Measurements from ENCODE around the gene PTPN6. TPM values are rescaled to one million over a fixed set of nuclear protein-coding genes. Genes with fewer than 3 reads are reported as not detected.
A peak's percentile ranks its signal among the peaks of the same experiment; 100 is the strongest.

PTPN6 gene
- total and polyA plus RNA-seq, 4 donors, result 38.2 to 222 (median 170) TPM

DNA sequence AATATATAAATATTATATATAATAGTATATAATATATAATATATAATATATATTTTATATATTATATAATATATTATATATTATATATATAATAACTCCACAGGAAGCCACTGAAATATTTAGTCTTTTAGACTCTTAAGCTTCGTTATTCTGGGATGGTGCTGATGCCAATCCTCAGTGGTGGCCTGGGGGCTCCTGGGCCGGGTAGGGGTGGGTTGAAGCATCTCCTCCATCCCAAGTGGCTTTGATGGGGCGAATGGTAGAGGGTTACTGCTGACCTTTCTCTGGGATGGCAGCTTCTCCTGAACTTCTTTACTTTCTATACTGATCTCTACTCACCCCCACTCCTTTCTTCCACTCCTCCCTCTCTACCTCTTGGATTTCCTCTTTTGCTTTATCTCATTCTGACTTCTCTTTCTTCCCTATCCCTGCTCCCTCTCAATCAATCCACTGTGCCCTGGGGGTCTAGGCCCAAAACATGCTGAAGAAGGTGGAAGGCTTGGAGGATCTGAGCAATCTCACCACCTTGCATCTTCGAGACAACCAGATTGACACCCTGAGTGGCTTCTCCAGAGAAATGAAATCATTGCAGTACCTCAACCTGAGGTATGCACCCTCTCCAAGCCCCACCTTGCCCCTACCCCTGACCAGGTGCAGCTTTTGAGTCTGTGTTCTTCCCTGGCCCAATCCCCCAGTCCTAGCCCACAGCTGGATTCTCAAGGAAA lies 41.6 kb upstream of the PTPN6 start:
- Histone ChIP-seq H3K4me3 (no peak overlapping the region), H3K27me3 (ENCODE audit: control insufficient read depth in 3 of 3, insufficient read depth in 3 of 3, low read length in 2 of 3) (peaks cover 0 to 24% (median 9%) of the 10 kb centered on the region in 3 donors), H3K27ac (ENCODE audit: low read depth in 1 of 2, low read length in 1 of 2) (no peak overlapping the region), H3K36me3 (ENCODE audit: control insufficient read depth in 4 of 4, insufficient read depth in 4 of 4, low read length in 4 of 4) (peaks cover 0 to 5% (median 1%) of the 10 kb centered on the region in 4 donors), H3K9ac (ENCODE audit: insufficient read depth in 1 of 2, low read length in 2 of 2) (no peak overlapping the region), H3K9me3 (ENCODE audit: control insufficient read depth in 4 of 4, insufficient read depth in 3 of 4, low read length in 3 of 4) (no peaks in the 10 kb centered on the region), H3K4me1 (ENCODE audit: control insufficient read depth in 5 of 5, insufficient read depth in 5 of 5, low read length in 5 of 5) (peaks cover 0 to 12% (median 6%) of the 10 kb centered on the region in 5 donors)
- WGBS, 2 donors, result 94% methylated on average over 4 of the region's 4 CpGs
- TF ChIP-seq, protein P1, sequence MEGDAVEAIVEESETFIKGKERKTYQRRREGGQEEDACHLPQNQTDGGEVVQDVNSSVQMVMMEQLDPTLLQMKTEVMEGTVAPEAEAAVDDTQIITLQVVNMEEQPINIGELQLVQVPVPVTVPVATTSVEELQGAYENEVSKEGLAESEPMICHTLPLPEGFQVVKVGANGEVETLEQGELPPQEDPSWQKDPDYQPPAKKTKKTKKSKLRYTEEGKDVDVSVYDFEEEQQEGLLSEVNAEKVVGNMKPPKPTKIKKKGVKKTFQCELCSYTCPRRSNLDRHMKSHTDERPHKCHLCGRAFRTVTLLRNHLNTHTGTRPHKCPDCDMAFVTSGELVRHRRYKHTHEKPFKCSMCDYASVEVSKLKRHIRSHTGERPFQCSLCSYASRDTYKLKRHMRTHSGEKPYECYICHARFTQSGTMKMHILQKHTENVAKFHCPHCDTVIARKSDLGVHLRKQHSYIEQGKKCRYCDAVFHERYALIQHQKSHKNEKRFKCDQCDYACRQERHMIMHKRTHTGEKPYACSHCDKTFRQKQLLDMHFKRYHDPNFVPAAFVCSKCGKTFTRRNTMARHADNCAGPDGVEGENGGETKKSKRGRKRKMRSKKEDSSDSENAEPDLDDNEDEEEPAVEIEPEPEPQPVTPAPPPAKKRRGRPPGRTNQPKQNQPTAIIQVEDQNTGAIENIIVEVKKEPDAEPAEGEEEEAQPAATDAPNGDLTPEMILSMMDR (IDR thresholded peaks at IDR 0.05; ENCODE audit: control extremely low read depth, extremely low read depth), result no peak
- DNase-seq (no peak), ATAC-seq (ENCODE audit: insufficient read depth, low FRiP score) (no peak)

DNA sequence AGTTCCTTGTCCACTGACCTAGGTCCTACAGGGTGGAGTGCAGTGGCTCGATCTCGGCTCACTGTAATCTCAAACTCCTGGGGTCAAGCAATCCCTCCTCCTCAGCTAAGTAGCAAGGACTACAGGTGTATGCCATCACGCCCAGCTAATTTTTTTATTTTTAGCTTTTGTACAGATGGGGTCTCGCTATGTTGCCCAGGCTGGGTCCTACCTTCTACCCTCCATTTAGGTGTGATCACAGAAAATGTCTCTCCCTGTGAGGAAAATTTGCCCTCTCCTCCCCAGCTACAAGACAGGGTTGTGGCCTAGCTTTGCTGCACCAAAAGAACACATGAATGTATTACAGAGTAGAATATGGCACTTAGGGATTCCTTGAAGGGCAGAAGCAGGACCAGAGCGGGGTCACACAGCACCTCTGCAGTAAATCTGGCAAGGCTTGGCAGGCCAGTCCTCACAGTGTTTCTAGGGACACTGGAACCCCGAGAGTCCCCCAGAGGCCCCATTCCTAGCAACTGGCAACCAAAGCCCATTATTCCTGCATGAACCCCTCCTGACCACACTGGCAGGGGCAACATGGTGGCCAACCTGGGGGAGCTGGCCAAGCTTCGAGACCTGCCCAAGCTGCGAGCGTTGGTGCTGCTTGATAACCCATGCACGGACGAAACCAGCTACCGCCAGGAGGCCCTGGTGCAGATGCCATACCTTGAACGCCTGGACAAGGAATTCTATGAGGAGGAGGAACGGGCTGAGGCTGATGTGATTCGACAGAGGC lies 38.8 kb upstream of the PTPN6 start:
- 92 to 93% methylated on average over 15 of the region's 15 CpGs for WGBS, 2 donors
- no peak for DNase-seq
- Histone ChIP-seq H3K4me3 (no peak overlapping the region), H3K27me3 (ENCODE audit: control insufficient read depth in 3 of 3, insufficient read depth in 3 of 3, low read length in 2 of 3) (peaks cover 0 to 24% (median 13%) of the 10 kb centered on the region in 3 donors), H3K9me3 (ENCODE audit: control insufficient read depth in 4 of 4, insufficient read depth in 3 of 4, low read length in 3 of 4) (no peaks in the 10 kb centered on the region), H3K36me3 (ENCODE audit: control insufficient read depth in 4 of 4, insufficient read depth in 4 of 4, low read length in 4 of 4) (peaks cover 0 to 5% (median 0%) of the 10 kb centered on the region in 4 donors), H3K4me1 (ENCODE audit: control insufficient read depth in 5 of 5, insufficient read depth in 5 of 5, low read length in 5 of 5) (peaks cover 0 to 14% (median 11%) of the 10 kb centered on the region in 5 donors), H3K9ac (ENCODE audit: insufficient read depth in 1 of 2, low read length in 2 of 2) (no peak overlapping the region), H3K27ac (ENCODE audit: low read depth in 1 of 2, low read length in 1 of 2) (no peak overlapping the region)
- TF ChIP-seq, protein P1 (IDR thresholded peaks at IDR 0.05; ENCODE audit: control extremely low read depth, extremely low read depth), result no peak
- no peak for ATAC-seq (ENCODE audit: insufficient read depth, low FRiP score)

DNA sequence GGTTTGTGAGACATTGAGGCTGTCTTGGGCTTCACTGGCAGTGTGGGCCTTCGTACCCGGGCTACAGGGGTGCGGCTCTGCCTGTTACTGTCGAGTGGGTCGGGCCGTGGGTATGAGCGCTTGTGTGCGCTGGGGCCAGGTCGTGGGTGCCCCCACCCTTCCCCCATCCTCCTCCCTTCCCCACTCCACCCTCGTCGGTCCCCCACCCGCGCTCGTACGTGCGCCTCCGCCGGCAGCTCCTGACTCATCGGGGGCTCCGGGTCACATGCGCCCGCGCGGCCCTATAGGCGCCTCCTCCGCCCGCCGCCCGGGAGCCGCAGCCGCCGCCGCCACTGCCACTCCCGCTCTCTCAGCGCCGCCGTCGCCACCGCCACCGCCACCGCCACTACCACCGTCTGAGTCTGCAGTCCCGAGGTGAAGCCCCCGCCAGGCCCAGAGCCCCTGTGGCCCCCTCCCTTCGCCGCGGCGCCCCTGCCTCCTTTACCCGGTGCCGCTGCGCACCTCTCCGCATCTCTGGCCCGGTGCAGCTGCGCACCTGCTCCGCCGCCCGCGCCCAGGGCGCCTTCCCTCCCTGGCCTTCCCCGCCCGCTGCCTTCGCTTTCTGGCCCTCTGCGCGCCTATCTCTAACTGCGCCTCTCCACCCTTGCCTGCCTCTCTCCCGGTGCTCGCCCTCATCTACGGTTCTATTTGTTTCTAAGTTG lies 36.8 kb upstream of the PTPN6 start, which contains the start of gene ENO2:
Gene ENO2 (plus strand): TSS at position 335 of the 701 bp plus-strand sequence. CDS start 1,253 bp downstream, outside the sequence.
- peaks cover 0 to 24% (median 13%) of the 10 kb centered on the region in 3 donors for H3K27me3 ChIP-seq (ENCODE audit: control insufficient read depth in 3 of 3, insufficient read depth in 3 of 3, low read length in 2 of 3)
- ATAC-seq (ENCODE audit: insufficient read depth, low FRiP score) (peak; percentile 82), DNase-seq (peak; percentile 53 to 67 (median 57))
- no peak within 1 kb of the TSS for H3K9ac ChIP-seq (ENCODE audit: insufficient read depth in 1 of 2, low read length in 2 of 2)
- WGBS, 2 donors, result 0 to 1% methylated on average over 56 to 68 of the region's 68 CpGs
- peaks cover 0 to 7% (median 0%) of the 10 kb centered on the region in 4 donors for H3K36me3 ChIP-seq (ENCODE audit: control insufficient read depth in 4 of 4, insufficient read depth in 4 of 4, low read length in 4 of 4)
- TF ChIP-seq, protein P1 (IDR thresholded peaks at IDR 0.05; ENCODE audit: control extremely low read depth, extremely low read depth), result no peak
- H3K4me3 ChIP-seq, result peak within 1 kb of the TSS; percentile 52
- no peaks in the 10 kb centered on the region for H3K9me3 ChIP-seq (ENCODE audit: control insufficient read depth in 4 of 4, insufficient read depth in 3 of 4, low read length in 3 of 4)
- peaks cover 0 to 14% (median 11%) of the 10 kb centered on the region in 5 donors for H3K4me1 ChIP-seq (ENCODE audit: control insufficient read depth in 5 of 5, insufficient read depth in 5 of 5, low read length in 5 of 5)
- peak within 1 kb of the TSS; percentile 49 to 75 for H3K27ac ChIP-seq (ENCODE audit: low read depth in 1 of 2, low read length in 1 of 2)
